ENCODE measurements around the gene KIF21B.

The KIF21B gene

DNA sequence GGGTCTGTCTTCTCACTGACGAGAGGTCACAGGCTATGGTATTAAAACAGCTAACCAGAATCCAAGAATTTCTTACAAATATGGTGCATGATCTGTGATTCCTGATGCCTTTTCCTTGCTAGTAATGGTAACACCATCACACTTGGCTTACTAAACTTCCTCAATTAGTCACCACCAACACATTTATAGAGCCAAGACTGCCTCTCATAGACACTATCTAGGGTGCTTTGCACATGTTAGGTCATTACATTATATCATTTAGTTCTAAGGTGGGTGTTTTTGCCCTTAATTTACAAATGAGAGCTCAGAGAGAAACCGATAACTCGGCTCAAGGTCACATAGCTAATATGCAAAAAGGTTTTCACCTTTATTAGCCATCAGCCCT is 8.7 kb downstream of the KIF21B start:
- TF ChIP-seq, protein P1, sequence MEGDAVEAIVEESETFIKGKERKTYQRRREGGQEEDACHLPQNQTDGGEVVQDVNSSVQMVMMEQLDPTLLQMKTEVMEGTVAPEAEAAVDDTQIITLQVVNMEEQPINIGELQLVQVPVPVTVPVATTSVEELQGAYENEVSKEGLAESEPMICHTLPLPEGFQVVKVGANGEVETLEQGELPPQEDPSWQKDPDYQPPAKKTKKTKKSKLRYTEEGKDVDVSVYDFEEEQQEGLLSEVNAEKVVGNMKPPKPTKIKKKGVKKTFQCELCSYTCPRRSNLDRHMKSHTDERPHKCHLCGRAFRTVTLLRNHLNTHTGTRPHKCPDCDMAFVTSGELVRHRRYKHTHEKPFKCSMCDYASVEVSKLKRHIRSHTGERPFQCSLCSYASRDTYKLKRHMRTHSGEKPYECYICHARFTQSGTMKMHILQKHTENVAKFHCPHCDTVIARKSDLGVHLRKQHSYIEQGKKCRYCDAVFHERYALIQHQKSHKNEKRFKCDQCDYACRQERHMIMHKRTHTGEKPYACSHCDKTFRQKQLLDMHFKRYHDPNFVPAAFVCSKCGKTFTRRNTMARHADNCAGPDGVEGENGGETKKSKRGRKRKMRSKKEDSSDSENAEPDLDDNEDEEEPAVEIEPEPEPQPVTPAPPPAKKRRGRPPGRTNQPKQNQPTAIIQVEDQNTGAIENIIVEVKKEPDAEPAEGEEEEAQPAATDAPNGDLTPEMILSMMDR (IDR thresholded peaks at IDR 0.05), result no peak
- TF ChIP-seq ZFX (IDR thresholded peaks at IDR 0.05; ENCODE audit: borderline replicate concordance), result no peak

DNA sequence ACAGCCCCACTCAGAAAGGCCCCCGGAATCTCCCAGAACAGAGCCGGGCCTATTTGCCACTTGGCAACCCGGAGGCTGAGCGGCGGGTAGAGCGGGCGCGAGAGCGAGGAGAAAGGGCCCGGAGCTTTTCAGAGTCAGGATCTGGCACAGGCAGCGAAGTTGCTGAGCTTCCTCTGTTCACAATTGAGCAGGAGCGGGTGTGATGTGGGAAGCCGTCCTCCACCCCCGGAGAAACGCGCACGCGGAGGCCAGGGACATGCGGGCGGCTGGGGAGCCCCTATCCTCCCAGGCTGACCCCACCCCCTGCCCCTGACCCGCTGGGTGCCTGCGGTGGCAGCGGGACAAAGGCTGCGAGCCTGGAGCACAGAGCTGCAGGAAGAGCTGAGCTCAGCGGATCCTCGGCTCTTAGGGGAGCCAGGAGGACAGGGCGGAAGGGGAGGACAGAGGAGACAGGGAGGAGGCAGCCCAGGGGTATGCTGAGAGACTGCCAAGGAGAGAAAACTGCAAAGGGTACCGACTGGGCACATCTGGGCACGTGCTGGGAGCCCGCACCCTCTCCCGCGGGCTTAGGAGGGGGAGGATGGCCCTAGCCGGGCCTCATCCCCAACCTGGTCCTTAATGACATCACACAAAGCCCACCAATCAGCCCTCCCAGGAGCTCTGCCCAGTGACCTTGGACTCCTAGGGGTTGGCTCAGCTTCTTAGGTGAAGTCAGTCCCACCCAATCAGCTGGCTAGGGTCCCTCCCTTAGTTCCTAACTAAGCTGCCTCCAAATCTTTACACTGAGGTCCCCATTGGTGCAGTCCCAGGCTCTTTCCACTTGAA is 9.3 kb downstream of the KIF21B start:
- H3K27ac ChIP-seq, result no peak overlapping the region
- TF ChIP-seq ZFX (IDR thresholded peaks at IDR 0.05; ENCODE audit: borderline replicate concordance), result no peak
- TF ChIP-seq, protein P1 (IDR thresholded peaks at IDR 0.05), result no peak

More for the DNA sequence above, 8.7 kb downstream of the KIF21B start:
- H3K27ac ChIP-seq, result no peak overlapping the region

DNA sequence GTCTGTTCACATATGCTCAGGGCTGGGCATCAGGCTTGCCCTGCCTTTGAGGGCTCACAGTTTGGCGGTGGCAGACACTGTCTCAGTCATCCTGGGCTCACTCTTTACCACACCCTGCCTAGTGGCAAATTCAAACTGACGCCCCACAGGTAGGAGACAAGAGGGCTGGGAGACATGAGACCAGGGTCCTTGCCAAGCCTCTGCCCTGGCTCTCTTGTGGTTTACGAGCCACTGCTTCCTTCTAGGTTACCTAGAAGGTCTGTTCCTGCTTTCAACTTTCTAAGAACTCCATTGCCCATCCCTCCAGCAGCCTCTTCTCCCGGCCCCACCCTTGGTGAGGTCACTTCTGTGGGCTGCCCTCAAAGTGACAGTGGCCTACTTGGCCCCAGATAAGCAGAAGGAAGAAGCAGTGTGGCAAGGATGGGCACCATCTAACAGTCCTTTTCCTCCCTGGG is 10.5 kb downstream of the KIF21B start:
- no peak overlapping the region for H3K27ac ChIP-seq
- TF ChIP-seq, protein P1 (IDR thresholded peaks at IDR 0.05), result no peak
- TF ChIP-seq ZFX (IDR thresholded peaks at IDR 0.05; ENCODE audit: borderline replicate concordance), result no peak

DNA sequence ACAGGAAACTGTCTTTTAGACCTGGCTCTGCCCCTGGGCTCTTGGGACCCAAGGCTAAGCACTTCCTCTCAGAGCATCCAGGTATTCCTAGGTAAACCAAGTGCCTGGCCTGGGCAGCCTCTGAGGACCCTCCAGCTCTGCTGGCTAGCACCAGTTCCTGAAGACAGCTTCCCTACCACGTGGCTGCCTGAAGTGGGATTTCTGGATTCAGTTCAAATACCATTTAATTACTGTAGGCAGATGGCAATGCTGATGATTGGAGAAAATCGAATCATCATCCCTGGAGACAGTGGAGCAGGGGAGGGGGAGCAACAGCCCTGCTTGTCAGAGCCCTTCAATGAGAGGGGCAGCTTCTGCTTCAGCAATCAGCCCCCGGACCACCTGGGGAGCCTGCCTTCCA is 11.9 kb downstream of the KIF21B start:
- H3K27ac ChIP-seq, result no peak overlapping the region
- no peak for TF ChIP-seq ZFX (IDR thresholded peaks at IDR 0.05; ENCODE audit: borderline replicate concordance)
- TF ChIP-seq, protein P1 (IDR thresholded peaks at IDR 0.05), result no peak

DNA sequence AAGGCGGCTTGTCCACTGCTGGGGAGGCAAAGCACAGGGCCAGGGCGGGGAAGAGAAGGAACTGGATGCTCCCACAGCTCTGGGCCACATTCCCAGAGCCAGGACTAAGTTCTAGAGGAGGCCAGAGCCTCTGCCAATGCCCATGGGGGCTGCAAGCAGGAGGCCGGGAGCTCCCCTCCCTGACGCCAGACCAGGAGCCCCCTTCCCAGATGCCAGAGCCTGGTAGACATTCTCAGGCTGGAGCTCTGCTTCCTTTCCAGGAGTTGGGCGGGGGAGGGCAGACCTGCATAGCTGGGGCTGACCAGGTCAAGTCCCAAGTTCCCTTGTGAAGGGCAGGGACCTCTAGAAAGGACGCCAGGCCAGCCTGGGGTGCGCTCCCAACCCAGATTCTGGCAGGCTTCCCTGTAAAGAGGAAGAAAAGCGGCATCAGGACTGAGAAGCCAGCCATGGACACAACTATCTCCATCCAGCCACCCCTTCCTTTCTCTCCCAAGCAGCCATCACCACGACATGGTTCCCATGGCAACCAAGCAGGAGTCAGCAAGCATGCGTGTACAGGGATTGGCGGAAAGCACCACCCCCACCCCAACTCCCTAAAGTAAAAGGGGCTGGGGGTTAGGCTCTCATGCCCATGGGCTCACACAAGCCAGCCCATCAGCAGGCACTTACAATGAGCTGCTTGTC is 13.4 kb downstream of the KIF21B start:
- TF ChIP-seq, protein P1 (IDR thresholded peaks at IDR 0.05), result no peak
- no peak for TF ChIP-seq ZFX (IDR thresholded peaks at IDR 0.05; ENCODE audit: borderline replicate concordance)
- H3K27ac ChIP-seq, result no peak overlapping the region

DNA sequence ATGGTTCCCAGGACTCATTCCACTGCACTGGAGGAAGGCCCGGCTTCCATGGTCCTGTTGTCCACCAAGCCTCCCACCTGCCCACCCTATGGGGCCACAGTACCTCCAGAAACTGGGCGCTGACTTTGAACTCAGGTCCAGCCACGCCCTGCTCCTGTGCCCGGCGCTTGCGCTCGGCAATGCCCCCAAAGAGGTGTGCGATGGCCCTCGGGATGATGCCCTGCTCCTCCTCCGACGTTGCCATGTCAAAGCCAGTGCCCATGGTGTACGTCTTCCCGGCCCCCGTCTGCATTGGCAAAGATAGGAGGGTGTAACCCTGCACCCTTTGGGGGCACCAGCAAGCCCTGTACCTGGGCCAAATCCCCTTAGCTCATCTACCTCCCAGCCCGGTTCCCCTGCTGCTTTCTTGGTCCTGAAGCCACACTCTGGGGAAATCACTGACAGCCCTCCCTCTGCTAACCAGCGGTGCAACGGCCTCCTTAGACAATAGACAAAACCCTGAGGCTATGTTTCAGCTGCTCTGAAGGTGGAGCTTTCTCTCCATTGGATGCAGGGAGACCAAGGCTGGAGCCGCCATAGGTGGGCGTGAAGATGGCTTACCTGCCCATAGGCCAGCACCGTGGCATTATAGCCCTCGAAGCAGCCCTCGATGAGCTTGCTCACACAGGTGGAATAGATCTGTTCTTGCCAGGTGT is 14.7 kb downstream of the KIF21B start:
- no peak overlapping the region for H3K27ac ChIP-seq
- no peak for TF ChIP-seq ZFX (IDR thresholded peaks at IDR 0.05; ENCODE audit: borderline replicate concordance)
- TF ChIP-seq, protein P1 (IDR thresholded peaks at IDR 0.05), result no peak
